ENCODE data around the gene MARK4.

MARK4 gene

DNA sequence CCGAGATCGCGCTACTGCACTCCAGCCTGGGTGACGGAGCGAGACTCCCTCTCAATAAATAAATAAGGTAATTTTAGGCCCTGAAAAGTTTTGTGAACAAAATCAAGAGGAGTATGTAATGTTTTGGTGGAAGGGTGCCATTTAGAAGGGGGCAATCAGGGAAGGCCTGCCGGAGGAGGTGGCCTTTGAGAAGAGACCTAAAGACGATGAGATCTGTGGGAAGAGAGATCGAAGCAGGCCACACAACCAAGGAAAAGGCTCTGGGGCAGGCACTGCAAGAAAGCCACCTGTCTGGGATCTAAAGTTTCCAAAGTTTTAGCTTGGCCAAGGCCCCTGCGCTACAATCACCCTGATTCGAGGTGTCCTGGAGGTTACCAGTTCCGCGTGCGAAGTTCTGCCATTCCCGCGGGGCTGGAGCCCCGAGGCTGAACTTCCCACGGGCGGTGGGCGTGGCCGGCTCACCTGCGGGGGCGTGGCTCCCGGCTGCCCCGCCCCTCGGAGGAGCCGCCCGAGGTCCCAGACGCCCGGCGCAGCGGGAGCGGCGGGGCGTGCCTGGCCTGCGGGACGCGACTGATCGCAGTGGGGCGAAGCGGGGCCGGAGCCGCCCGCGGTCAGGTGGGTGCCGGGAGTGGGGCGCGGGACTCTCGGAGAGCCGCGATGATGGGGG, 89.3 kb downstream of the MARK4 start, which contains the start of gene KLC3:
TSS of gene KLC3 (plus strand) at position 519 of the 667 bp plus-strand sequence. CDS start 4,792 bp downstream, outside the sequence.
- DNase-seq (ENCODE audit: low read depth in 2 of 2): no peak

DNA sequence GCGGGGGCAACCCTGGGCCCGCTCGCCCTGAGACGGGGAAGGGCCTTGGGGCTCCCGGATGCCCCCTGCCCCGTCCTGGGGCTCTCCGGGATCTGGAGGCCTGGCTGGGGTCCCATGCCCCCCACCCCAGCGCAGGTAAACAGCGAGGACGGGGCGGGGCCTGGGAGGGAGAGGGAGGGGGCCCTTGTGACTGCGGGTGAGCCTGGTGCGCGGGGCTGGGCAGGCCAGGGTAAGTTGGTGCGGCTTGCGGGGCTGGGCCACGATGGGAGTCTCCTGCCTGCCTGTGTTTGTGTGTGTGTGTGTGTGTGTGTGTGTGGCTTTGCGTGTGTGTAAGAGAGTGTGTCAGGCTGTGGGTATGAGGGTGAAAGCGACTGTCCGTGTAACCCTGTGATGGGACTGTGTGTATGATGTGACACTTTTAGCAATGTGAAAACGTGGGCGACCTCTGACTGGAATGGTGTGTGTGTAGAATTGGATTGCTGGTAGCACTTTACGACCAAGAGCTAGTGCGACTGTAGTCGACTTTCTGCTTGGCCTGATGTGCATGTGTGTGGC, 89.9 kb downstream of the MARK4 start:
- no peak for DNase-seq (ENCODE audit: low read depth in 2 of 2)

DNA sequence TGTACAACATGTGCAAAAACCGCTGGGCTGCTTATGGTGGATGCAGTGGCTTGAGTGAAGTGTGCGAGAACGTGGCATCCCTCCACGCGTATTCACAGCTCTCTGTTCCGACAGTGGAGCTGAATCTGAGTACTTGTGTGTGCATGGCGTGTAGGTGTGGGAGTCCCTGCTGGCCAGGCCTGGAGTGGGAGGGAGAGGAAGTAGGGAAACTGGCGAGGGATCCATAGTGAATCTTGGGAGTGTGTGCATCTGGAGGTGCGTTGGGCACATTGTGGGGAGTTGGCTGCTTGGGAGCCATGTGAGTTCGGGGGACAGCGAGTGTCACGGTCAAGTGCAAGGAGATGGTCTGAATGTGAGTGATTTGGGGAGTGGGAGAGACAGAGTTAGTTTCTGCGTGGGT, 91.8 kb downstream of the MARK4 start:
- DNase-seq (ENCODE audit: low read depth in 2 of 2): no peak

DNA sequence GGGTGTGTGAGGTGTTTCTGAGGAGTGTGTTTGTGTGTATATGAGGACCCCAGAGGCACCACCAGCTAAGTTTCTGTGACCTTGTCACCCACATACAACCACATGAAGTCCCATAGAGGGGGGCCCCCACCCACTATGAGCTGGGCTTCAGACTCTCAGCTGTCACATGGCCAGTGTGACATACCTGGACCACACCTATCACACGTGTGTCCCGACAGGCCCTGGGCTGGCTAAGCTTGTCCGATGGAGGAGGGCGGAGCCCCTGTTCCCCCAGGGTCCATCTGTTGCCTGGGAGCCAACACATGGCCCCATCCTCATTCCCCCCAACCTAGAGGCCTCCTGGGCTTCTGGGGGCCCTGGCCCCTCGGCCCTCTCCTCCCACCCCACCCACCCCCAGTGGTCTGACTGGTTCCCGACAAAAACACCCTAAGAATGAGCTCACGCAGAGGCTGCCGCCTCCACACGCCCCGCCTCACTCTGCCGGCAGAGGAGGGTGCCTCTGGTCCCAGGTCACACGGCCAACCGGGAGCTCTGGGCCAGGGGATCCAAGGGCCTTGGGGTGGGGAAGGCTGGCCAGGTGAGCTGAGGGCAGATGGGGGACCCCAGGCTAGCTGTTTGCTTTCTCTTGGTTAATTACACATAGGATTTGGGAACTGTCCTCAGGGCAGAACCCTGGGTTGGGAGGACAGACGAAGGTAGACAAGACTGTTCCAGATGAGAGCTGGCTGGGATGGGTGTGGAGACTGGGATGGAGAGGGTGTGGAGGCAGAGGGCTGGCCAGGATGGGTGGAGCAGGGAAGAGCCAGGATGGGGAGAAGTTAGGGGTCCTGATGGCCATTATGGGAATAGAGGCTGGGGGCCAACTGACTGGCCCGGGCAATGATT, 93.8 kb downstream of the MARK4 start:
- no peak for DNase-seq (ENCODE audit: low read depth in 2 of 2)

DNA sequence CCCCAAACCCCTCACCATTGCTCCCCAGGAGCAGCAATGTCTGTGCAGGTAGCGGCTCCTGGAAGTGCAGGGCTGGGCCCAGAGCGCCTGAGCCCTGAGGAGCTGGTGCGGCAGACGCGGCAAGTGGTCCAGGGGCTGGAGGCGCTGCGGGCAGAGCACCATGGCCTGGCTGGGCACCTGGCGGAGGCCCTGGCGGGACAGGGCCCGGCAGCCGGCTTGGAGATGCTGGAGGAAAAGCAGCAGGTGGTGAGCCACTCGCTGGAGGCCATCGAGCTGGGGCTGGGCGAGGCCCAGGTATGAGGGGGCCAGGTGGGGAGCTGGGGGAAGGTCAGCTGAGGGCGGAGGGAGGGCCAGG, 94.4 kb downstream of the MARK4 start:
- DNase-seq (ENCODE audit: low read depth in 2 of 2): no peak

DNA sequence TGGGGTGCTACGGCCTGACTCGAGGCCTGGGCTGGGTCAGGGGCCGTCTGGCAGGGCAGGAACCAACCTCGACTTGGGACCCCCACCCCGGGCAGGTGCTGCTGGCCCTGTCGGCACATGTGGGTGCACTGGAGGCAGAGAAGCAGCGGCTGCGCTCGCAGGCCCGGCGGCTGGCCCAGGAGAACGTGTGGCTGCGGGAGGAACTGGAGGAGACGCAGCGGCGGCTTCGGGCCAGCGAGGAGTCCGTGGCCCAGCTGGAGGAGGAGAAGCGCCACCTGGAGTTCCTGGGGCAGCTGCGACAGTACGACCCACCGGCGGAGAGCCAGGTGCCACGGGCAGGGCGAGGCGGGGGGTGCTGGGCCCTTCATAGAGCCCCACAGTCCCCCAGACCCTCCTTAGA, 95.4 kb downstream of the MARK4 start:
- no peak for DNase-seq (ENCODE audit: low read depth in 2 of 2)

DNA sequence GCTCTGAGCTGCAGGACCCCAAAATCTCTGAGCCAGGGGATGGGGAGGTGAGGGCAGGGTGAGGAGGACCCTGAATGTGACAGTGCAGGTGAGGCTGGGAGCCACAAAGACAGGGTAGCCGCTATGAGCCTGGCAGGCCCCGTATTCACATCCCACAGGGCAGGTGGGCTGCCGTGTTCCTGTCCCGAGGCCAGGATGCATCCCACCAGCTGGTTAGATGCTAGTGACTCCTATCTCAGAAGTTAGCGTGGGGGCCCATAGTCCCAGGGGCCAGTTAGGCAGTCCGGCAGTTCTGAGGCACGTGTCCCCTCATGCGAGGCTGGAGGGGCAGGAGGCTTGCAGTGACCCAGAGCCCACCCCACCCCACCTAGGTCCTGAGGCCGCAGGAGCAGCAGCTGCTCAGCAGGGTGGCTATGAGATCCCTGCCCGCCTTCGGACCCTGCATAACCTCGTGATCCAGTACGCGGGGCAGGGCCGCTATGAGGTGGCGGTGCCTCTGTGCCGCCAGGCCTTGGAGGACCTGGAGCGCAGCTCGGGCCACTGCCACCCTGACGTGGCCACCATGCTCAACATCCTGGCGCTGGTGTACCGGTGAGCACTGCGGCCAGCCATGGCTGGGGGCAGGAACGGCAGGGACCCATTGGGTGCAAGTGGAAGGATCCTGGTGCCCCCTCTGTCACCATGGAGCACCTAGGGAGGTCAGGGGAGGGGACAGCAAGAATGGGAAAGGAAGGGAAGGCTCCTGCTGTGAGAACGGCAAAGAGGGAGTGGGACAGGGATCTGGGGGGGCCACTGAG, 96.7 kb downstream of the MARK4 start:
- DNase-seq (ENCODE audit: low read depth in 2 of 2): no peak

DNA sequence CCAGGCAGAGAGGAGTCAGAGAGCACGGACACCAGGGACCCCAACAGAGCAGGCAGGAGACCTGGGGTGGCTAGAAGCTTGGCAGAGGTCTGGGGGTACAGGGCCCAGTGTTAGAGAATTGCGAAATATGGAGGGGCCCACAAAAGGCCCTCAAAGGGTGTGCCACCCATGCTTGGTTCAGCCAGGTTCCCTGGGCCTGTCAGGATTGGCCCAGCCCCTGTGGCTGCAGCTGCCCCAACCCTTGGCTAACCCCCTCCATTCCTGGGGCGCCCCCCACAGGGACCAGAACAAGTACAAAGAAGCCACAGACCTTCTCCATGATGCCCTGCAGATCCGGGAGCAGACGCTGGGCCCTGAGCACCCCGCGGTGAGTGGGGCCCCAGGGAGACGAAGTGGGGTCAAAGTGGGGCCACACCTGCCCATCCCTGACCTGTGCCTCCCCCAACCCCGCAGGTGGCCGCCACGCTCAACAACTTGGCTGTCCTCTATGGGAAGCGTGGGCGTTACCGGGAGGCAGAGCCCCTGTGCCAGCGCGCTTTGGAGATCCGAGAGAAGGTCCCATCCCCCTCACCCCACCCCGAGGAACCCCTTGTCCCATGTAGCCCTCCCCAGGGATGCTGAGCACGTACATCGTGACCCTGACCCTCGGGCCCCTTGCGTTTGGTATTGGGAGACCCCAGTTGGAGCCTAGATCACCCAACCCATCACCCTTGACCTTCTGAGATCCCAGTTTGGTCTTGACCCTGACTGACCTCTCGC, 97.5 kb downstream of the MARK4 start:
- DNase-seq (ENCODE audit: low read depth in 2 of 2): no peak

DNA sequence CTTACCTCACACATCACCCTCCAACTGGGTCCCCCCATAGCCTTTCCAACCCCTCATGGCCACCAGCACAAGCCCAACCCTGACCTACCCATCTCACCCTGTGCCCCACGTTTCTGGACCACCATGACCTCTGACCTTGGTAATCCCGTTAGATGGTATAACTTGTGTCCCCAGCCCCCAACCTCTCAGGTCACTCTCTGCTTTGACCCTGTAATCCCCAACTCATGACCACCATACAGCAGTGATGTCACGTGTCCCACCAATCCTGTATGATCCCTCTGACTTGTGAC, 98.0 kb downstream of the MARK4 start:
- DNase-seq (ENCODE audit: low read depth in 2 of 2): no peak

DNA sequence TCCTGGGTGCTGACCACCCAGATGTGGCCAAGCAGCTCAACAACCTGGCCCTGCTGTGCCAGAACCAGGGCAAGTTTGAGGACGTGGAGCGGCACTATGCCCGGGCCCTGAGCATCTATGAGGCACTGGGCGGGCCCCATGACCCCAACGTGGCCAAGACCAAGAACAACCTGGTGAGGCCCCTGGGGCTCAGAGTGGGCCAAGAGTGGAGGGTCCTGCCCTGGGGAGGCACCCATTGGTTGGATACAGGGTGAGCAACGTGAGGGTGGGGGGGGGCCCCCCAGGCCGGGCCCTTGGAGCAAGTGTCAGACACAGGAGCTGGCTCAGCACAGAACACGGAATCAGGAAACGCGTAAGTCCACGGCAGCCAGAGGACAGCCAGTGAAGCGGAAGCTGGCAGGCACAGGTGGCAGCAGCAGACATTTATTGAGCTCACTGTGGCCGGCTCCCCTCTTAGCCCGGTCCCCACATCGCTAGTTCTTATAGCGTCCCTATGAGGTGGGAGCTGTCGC, 98.4 kb downstream of the MARK4 start:
- no peak for DNase-seq (ENCODE audit: low read depth in 2 of 2)

DNA sequence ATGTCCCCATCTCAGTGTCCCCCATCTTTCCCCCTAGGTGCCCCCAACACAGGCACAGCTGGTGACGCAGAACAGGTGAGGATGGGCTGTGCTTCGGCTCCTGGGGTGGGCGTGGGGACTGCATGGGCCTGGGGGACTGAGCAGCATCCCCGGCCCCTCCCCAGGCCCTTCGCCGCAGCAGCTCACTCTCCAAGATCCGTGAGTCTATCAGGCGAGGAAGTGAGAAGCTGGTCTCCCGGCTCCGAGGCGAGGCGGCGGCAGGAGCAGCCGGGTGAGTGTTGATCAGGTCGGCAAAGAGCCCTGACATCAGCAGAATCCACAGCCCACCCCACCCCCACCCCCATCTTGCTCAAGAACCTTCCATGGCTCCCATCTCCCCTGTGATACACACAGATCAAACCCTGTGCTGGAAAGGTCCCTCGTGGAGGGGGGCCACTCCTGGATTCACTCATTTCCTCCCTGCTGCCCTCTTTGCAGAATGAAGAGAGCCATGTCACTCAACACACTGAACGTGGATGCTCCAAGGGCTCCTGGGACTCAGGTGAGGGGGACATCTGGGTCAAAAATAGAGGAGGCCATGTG, 99.5 kb downstream of the MARK4 start:
- DNase-seq (ENCODE audit: low read depth in 2 of 2): no peak

DNA sequence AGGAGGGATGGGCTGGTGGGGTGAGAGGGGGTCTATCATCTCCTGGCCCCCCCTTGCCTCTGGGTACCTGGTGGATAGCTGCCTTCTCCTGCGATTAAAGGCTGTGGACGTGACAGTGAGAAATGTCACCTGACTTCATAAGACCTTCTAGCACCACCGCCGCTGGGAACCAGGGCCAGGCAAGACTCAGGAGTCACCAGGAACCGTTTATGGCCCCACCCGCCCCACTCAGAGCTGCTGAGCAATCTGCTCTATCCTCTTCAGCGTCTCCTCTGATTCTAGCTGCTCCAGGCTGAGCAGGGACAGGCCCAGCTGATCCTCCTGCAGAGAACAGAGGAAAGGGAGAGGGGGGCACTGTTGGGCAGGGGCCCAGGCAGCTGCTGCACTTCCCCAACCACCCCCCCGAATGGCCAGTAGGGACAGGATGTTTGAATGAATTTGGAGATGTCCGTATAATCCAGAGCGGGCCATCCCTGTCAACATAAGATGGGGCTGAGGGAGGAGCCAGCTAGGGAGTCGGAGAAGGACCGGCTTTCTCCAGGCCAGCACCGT, 100.4 kb downstream of the MARK4 start:
- no peak for DNase-seq (ENCODE audit: low read depth in 2 of 2)

DNA sequence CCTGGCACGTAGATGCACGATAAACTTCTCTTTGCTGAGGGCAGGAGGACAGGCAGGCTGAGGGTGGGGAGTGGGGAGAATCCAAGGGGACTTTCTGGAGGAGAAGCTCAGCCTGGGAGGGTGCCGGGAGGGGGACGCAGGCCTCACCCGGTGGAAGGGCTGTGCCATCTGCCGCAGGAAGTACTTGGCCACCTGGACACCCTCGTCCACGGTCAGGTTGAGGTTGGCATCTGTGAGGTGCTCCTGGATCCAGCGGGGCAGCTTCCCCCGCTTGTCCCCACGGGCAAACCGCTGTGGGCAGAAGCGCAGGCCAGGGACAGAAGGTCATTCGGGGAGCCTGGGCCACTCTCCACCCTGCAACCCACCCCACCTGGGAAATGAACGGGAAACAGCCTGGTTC, 101.0 kb downstream of the MARK4 start:
- no peak for DNase-seq (ENCODE audit: low read depth in 2 of 2)

DNA sequence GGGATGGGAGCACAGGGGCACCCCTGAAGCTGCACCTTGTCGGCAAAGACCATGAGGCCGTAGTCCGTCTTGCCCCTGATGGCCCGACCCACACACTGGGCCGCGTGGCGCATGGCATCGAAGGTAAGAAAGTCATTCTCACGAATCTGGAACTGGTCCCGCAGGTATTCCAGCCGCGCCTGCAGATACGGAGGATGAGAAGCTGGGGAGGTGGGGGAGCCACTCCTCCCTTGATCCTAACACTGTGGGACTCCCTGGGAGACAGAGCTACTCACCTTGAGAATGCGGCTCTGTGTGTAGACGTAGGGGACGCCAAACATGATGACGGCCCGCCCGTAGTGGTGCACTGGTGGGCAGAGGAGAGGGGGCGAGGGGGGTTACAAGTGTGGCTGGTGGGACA, 101.4 kb downstream of the MARK4 start:
- DNase-seq (ENCODE audit: low read depth in 2 of 2): no peak

DNA sequence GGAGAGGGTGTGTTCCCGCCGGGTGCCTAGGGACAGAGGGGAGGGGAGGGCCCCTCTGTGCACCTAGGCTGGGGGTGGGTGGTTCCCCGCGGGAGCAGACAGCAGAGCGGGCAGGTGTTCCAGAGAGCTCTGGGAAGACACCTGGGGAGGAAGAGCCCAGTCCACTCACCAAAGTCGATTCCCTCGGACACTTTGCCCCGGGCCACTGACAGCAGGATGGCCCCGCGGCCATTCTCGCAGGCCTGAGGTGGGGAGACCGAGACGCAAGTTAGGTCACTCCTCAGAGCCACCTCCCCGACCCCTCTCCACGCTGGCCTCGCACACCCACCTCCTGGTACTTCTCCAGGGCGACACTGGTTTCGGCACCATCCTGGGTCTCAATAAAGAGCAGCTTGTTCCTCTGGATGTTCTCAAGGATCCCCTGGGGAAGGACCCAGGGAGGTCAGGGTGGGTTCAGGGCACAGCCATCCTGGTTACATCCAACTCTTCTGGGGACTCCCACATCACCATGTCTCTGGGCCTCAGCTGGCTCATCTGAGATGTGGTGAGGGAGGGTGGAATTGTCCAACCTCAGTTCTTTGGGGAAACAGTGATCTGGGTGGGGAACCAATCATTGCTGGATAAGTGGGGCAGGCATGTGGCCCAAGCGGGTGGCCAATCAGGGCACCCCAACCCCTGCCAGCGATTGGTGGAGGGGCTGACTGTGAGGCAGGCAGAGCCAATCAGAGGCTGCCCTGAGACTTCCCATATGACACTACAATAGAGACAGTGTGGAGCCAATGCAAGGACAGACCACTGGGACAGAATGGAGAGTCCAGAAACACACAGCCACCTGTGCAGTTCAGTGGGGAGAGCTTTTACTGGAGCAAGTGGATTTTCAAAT, 102.1 kb downstream of the MARK4 start:
- DNase-seq (ENCODE audit: low read depth in 2 of 2): no peak

DNA sequence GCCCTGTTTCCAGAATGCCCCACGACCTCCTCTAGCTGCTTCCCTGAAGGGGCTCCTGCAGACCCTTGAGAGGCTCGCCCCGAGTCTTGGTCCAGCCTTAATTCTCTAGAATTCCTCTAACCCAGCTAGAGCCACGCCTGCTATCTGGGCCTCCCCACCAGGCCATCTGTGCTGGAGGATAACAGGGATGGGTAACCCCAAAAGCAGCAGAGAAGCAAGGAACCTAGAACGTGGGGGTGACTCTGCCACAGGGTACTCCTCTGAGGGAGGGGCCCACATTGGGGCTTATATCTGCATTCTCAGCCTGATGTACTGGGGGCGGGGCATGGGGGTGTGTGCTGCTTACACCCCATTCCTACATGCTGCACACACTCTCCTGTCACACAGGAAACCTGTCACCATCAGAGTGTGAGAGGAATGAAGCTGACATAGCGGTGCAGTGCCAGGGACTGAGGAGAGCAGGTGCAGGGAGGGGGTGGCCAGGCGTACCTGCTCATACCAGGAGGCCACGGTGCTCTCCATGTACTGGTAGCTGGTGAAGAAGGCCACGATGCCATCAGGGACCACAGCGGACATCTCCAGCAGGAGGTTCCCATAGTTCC, 103.3 kb downstream of the MARK4 start:
- DNase-seq (ENCODE audit: low read depth in 2 of 2): no peak

All from fibroblast of skin of left quadriceps (primary cell).